ENCODE data around the gene ZFYVE28.
A peak's percentile ranks its signal among the peaks of the same experiment; 100 is the strongest.

The ZFYVE28 gene

GRCh38 chr4:2427383-2428334 is 9.2 kb upstream of the ZFYVE28 start:
- no peak for DNase-seq

- DNase-seq = no peak
These were observed 8.3 kb upstream of the ZFYVE28 start for GRCh38 chr4:2426711-2427275.

GRCh38 chr4:2426069-2426397 is 7.6 kb upstream of the ZFYVE28 start:
- DNase-seq = no peak

- DNase-seq = no peak
These were observed 7.1 kb upstream of the ZFYVE28 start for GRCh38 chr4:2425386-2426068.

GRCh38 chr4:2424581-2424980 is 6.1 kb upstream of the ZFYVE28 start:
- DNase-seq = no peak

GRCh38 chr4:2423695-2424094 is 5.2 kb upstream of the ZFYVE28 start:
- DNase-seq = no peak

- DNase-seq = no peak
These were observed 4.6 kb upstream of the ZFYVE28 start for GRCh38 chr4:2423066-2423465.

- no peak for DNase-seq
These were observed 3.5 kb upstream of the ZFYVE28 start for GRCh38 chr4:2421928-2422327.

- DNase-seq = no peak
These were observed 1.4 kb upstream of the ZFYVE28 start for GRCh38 chr4:2419814-2420213.

- DNase-seq = peak; percentile 92 to 97
These were observed 466 bp upstream of the ZFYVE28 start, which contains the start of gene CFAP99 for GRCh38 chr4:2418650-2419571. Gene CFAP99, plus strand, starts transcription at chr4:2418955.

- DNase-seq = no peak
These were observed 1.1 kb downstream of the ZFYVE28 start for GRCh38 chr4:2417226-2417764.

GRCh38 chr4:2416564-2417225 is 1.8 kb downstream of the ZFYVE28 start:
- DNase-seq = no peak

- no peak for DNase-seq
These were observed 2.4 kb downstream of the ZFYVE28 start for GRCh38 chr4:2415881-2416563.

- DNase-seq = no peak
These were observed 3.2 kb downstream of the ZFYVE28 start for GRCh38 chr4:2415213-2415612.

GRCh38 chr4:2413821-2414610 is 4.4 kb downstream of the ZFYVE28 start:
- DNase-seq = no peak

GRCh38 chr4:2412885-2413716 is 5.3 kb downstream of the ZFYVE28 start:
- no peak for DNase-seq

- no peak for DNase-seq
These were observed 5.9 kb downstream of the ZFYVE28 start for GRCh38 chr4:2412534-2412884.

- DNase-seq = no peak
These were observed 6.5 kb downstream of the ZFYVE28 start for GRCh38 chr4:2411786-2412510.

- no peak for DNase-seq
These were observed 9.1 kb downstream of the ZFYVE28 start for GRCh38 chr4:2409381-2409783.
